Measurements from ENCODE around the gene SYNDIG1.

SYNDIG1 gene

DNA sequence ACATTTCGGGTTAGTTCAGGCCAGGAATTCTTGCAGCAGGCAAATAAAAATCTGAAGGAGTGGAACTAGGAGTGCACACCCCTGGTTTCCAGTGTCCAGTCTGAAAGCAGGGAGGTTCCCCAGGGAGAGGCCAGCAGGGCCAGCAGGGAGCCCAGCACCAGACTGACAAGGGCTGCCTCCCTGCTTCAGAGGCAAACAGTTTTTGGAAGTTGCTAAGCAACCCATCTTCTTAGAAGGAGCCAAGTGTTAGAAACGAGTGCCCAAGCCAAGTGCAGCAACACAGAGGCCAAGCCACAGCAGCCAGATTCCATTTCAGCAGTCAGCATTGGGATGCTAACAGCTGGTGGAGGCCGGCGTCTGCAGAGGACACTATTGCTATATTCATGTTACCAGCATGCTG, 179.1 kb downstream of the SYNDIG1 start:
- peaks cover 8% of the 10 kb centered on the region for H3K27me3 Mint-ChIP-seq
- H3K4me3 Mint-ChIP-seq: no peak overlapping the region
- no peaks in the 10 kb centered on the region for H3K4me1 Mint-ChIP-seq (ENCODE audit: low read depth)
- H3K27ac Mint-ChIP-seq: no peak overlapping the region
- H3K9me3 Mint-ChIP-seq: no peaks in the 10 kb centered on the region
- no peaks in the 10 kb centered on the region for H3K36me3 Mint-ChIP-seq (ENCODE audit: low read depth)

DNA sequence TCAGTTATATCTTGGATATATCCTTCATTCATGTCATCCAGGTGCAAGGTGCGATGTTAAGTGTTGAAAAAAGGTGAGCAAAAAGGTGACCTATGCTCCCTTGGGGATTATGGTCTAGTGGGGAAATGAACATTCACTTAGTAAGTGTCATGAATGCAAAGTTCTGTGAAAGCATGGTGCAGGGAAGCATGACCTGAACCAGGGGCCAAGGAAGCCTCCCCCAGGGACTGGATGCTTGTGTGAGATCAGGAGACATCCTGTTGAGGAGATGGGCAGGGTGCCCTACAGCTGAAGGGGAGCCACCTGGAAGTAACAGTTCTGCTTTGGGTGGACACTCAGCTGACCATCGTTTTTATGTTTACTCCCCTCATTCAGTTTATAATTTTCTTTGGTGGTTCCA, 179.5 kb downstream of the SYNDIG1 start:
- Mint-ChIP-seq H3K36me3 (ENCODE audit: low read depth) (no peaks in the 10 kb centered on the region), H3K27me3 (peaks cover 8% of the 10 kb centered on the region), H3K9me3 (no peaks in the 10 kb centered on the region), H3K4me1 (ENCODE audit: low read depth) (no peaks in the 10 kb centered on the region), H3K4me3 (no peak overlapping the region), H3K27ac (no peak overlapping the region)

GRCh38 chr20:24649787-24650490, 180.5 kb downstream of the SYNDIG1 start:
- H3K9me3 Mint-ChIP-seq: no peaks in the 10 kb centered on the region
- no peaks in the 10 kb centered on the region for H3K4me1 Mint-ChIP-seq (ENCODE audit: low read depth)
- H3K36me3 Mint-ChIP-seq (ENCODE audit: low read depth): no peaks in the 10 kb centered on the region
- H3K27ac Mint-ChIP-seq: no peak overlapping the region
- peaks cover 8% of the 10 kb centered on the region for H3K27me3 Mint-ChIP-seq
- H3K4me3 Mint-ChIP-seq: no peak overlapping the region

- Mint-ChIP-seq H3K9me3 (no peaks in the 10 kb centered on the region), H3K27ac (no peak overlapping the region), H3K36me3 (ENCODE audit: low read depth) (no peaks in the 10 kb centered on the region), H3K4me1 (ENCODE audit: low read depth) (no peaks in the 10 kb centered on the region), H3K4me3 (no peak overlapping the region), H3K27me3 (peaks cover 7% of the 10 kb centered on the region)
Measured at GRCh38 chr20:24651171-24651975, 181.9 kb downstream of the SYNDIG1 start.

DNA sequence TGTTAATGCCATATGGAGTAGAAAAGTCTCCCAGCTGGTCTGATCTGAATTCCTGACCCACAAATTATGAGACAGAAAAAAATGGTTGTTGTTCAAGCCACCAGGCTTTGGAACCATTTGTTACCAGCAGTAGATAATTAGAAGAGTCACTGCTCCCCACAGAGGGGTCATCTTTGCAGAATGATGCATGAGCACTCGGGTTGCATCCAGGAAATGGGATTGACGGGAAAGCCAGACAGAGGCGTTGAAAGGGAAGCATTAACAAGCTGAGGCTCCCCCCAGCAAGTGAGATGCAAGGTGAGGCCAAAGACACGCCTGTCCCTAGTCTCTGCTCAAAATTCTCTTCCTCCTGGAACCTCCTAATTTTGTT, 182.5 kb downstream of the SYNDIG1 start:
- H3K36me3 Mint-ChIP-seq (ENCODE audit: low read depth): no peaks in the 10 kb centered on the region
- H3K4me3 Mint-ChIP-seq: no peak overlapping the region
- no peaks in the 10 kb centered on the region for H3K4me1 Mint-ChIP-seq (ENCODE audit: low read depth)
- no peaks in the 10 kb centered on the region for H3K9me3 Mint-ChIP-seq
- H3K27me3 Mint-ChIP-seq: peaks cover 5% of the 10 kb centered on the region
- H3K27ac Mint-ChIP-seq: no peak overlapping the region

DNA sequence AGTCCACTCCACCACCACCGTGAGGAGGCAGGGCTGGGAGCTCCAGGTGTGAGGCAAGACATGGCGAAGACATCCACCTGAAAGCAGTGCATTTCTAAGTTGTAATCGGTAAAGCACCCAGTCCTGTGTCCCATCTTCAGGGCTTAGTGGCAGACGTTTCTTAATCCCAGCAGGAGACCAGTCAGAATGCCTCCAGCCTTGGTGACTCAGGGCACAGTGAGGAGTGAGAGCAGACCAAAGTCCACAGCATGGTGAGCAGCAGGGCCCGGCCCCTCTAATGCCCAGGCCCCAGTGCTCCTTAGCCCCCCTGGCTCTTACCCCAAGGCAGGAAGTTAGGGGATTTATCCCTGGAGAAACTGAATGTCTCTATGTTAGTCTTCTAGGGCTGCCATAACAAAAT, 183.9 kb downstream of the SYNDIG1 start:
- H3K4me1 Mint-ChIP-seq (ENCODE audit: low read depth): no peaks in the 10 kb centered on the region
- no peak overlapping the region for H3K27ac Mint-ChIP-seq
- H3K36me3 Mint-ChIP-seq (ENCODE audit: low read depth): no peaks in the 10 kb centered on the region
- H3K9me3 Mint-ChIP-seq: no peaks in the 10 kb centered on the region
- H3K4me3 Mint-ChIP-seq: no peak overlapping the region
- H3K27me3 Mint-ChIP-seq: peaks cover 5% of the 10 kb centered on the region

- Mint-ChIP-seq H3K36me3 (ENCODE audit: low read depth) (no peaks in the 10 kb centered on the region), H3K4me3 (no peak overlapping the region), H3K27ac (no peak overlapping the region), H3K4me1 (ENCODE audit: low read depth) (no peaks in the 10 kb centered on the region), H3K9me3 (no peaks in the 10 kb centered on the region), H3K27me3 (peaks cover 1% of the 10 kb centered on the region)
Measured at GRCh38 chr20:24654425-24654824, 185.0 kb downstream of the SYNDIG1 start.

GRCh38 chr20:24656391-24656790, 187.0 kb downstream of the SYNDIG1 start:
- no peaks in the 10 kb centered on the region for H3K27me3 Mint-ChIP-seq
- no peaks in the 10 kb centered on the region for H3K9me3 Mint-ChIP-seq
- H3K4me1 Mint-ChIP-seq (ENCODE audit: low read depth): no peaks in the 10 kb centered on the region
- H3K4me3 Mint-ChIP-seq: no peak overlapping the region
- H3K36me3 Mint-ChIP-seq (ENCODE audit: low read depth): no peaks in the 10 kb centered on the region
- no peak overlapping the region for H3K27ac Mint-ChIP-seq

GRCh38 chr20:24657196-24657595, 187.8 kb downstream of the SYNDIG1 start:
- H3K9me3 Mint-ChIP-seq: no peaks in the 10 kb centered on the region
- H3K36me3 Mint-ChIP-seq (ENCODE audit: low read depth): no peaks in the 10 kb centered on the region
- H3K27me3 Mint-ChIP-seq: no peaks in the 10 kb centered on the region
- H3K4me3 Mint-ChIP-seq: no peak overlapping the region
- H3K4me1 Mint-ChIP-seq (ENCODE audit: low read depth): no peaks in the 10 kb centered on the region
- no peak overlapping the region for H3K27ac Mint-ChIP-seq

- no peaks in the 10 kb centered on the region for H3K36me3 Mint-ChIP-seq (ENCODE audit: low read depth)
- H3K4me3 Mint-ChIP-seq: no peak overlapping the region
- no peak overlapping the region for H3K27ac Mint-ChIP-seq
- no peaks in the 10 kb centered on the region for H3K4me1 Mint-ChIP-seq (ENCODE audit: low read depth)
- no peaks in the 10 kb centered on the region for H3K9me3 Mint-ChIP-seq
- no peaks in the 10 kb centered on the region for H3K27me3 Mint-ChIP-seq
Measured at GRCh38 chr20:24657878-24658620, 188.6 kb downstream of the SYNDIG1 start.

DNA sequence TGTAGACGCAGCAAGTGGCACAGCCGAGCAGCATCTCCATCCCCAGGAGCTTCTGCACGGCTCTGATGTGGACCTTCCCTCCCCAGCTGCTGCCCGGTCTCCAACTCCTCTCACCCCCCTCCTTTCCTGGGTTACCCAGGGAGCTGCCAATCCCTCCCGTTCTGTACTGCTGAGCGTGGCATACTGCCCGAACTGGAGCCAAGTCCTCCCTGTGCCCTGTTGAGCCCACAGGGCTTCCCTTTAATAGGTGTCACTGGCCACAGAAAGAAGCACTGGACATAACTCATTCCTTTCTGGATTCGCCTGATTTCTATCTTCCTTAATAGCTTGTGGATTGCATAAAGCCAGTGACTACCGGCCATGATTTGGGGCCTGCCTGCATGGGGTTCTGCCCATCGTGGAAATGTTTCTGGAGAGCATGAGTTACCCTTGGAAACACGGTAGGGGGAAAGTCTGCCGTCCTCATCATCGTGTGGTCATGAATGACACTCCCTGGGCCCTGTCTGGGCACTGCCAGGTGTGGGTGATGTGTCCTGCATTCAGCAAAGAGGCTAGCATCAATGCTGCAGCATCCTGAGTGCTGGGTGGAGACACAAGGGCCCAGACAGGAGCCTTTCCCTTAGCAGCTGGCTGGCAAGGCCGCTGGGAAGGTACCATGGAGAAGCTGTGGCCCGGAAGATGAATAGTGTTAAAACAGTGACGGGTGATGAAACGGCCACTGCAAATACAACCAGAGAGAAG, 189.7 kb downstream of the SYNDIG1 start:
- H3K4me3 Mint-ChIP-seq: no peak overlapping the region
- no peaks in the 10 kb centered on the region for H3K9me3 Mint-ChIP-seq
- H3K36me3 Mint-ChIP-seq (ENCODE audit: low read depth): no peaks in the 10 kb centered on the region
- H3K4me1 Mint-ChIP-seq (ENCODE audit: low read depth): no peaks in the 10 kb centered on the region
- no peaks in the 10 kb centered on the region for H3K27me3 Mint-ChIP-seq
- no peak overlapping the region for H3K27ac Mint-ChIP-seq

GRCh38 chr20:24659835-24660234, 190.4 kb downstream of the SYNDIG1 start:
- H3K27me3 Mint-ChIP-seq: no peaks in the 10 kb centered on the region
- H3K27ac Mint-ChIP-seq: no peak overlapping the region
- H3K36me3 Mint-ChIP-seq (ENCODE audit: low read depth): no peaks in the 10 kb centered on the region
- H3K4me1 Mint-ChIP-seq (ENCODE audit: low read depth): no peaks in the 10 kb centered on the region
- H3K4me3 Mint-ChIP-seq: no peak overlapping the region
- no peaks in the 10 kb centered on the region for H3K9me3 Mint-ChIP-seq

DNA sequence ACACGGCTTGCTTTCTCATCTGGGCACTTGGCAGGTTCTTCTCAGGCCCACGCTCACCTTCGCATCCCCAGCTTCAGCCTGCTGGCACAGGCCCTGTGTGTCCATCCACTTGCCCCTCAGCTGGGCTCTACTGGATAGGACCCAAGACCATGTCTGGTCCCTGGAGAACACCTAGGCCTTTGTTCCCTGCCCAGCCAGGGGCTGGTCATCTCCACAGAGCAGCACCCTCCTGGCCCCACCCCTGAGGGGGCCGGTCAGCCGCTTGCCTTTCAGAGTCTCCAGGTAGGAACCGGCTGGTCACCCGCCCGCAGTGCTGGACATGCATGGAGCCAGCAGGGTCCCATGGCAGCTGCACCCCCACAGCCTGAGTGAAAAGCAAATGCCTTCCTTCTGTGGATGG, 191.2 kb downstream of the SYNDIG1 start:
- Mint-ChIP-seq H3K4me1 (ENCODE audit: low read depth) (no peaks in the 10 kb centered on the region), H3K27ac (no peak overlapping the region), H3K4me3 (no peak overlapping the region), H3K9me3 (no peaks in the 10 kb centered on the region), H3K36me3 (ENCODE audit: low read depth) (no peaks in the 10 kb centered on the region), H3K27me3 (no peaks in the 10 kb centered on the region)

DNA sequence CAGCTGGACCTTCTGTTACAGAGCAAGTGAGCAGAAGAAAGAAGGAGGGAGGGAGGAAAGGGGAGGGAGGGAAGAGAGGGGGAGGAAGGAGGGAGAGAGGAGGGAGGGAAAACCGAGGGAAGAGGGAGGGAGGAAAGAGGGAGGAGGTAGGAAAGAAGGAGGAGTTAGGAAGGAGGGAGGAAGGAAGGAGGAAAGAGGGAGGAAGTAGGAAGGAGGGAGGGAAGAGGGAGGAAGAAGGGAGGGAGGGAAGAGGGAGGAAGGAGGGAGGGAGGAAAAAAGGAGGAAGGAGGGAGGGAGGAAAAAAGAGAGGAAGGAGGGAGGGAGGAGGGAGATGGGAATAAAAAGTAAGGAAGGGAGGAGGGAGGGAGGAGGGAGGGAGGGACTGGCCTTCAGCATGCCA, 191.8 kb downstream of the SYNDIG1 start:
- Mint-ChIP-seq H3K4me1 (ENCODE audit: low read depth) (no peaks in the 10 kb centered on the region), H3K27ac (no peak overlapping the region), H3K36me3 (ENCODE audit: low read depth) (no peaks in the 10 kb centered on the region), H3K27me3 (no peaks in the 10 kb centered on the region), H3K9me3 (no peaks in the 10 kb centered on the region), H3K4me3 (no peak overlapping the region)

DNA sequence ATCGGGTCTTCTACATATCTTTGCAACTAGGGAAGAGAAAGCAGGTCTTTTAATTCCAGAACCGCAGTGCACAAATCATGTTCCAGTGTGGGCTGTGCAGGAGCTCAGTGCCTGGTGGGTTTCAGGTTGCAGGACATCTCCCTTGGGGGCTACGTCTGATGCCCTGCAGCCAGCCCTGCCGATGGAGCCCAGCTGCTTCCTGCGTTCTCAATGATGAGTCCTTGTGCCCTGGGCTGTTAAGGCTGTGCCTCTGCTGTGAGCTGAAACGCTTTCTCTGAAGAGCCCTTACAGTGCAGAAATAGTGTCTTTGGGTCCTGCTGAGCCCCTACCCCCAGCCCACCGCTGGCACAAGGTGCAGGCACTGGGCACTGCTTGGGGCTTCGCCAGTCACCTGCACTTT, 192.9 kb downstream of the SYNDIG1 start:
- Mint-ChIP-seq H3K27ac (no peak overlapping the region), H3K4me1 (ENCODE audit: low read depth) (no peaks in the 10 kb centered on the region), H3K36me3 (ENCODE audit: low read depth) (no peaks in the 10 kb centered on the region), H3K9me3 (no peaks in the 10 kb centered on the region), H3K4me3 (no peak overlapping the region), H3K27me3 (no peaks in the 10 kb centered on the region)

Data from stimulated activated naive CD8-positive, alpha-beta T cell treated with anti-CD3 and anti-CD28 coated beads, Interleukin-15, Interleukin-2, amounts not matched to agents 100 ng/mL and 50 ng/mL, for 24 hours (primary cell).